Astrocyte (in vitro differentiated cells and primary cell): ENCODE results near the gene METRN. TPM values are rescaled to one million over a fixed set of nuclear protein-coding genes. Genes with fewer than 3 reads are reported as not detected.

Experiments used
- DNase-seq: peaks from one replicate; pipeline ENCODE4 v3.0.0-alpha.2; 2010; ENCODE audit warnings: low read depth
- FAIRE-seq: peaks from 2 replicates; lab custom pipeline; 2011; peaks lifted over from hg19 to GRCh38; lab: Jason Lieb, UNC
- H2AFZ ChIP-seq: 2 replicates; pipeline ENCODE4 v1.6.0; 2012; ENCODE audit warnings: low read depth, low read length, inconsistent platforms
- H3K27ac ChIP-seq: 2 replicates; pipeline ENCODE4 v1.5.1; 2011; ENCODE audit warnings: low read depth, low read length, inconsistent platforms
- H3K27me3 ChIP-seq: 2 replicates; pipeline ENCODE4 v1.6.0; 2011; ENCODE audit warnings: low read length, inconsistent platforms; ENCODE audit not compliant: insufficient read depth
- H3K36me3 ChIP-seq: 2 replicates; pipeline ENCODE4 v1.5.1; 2011; ENCODE audit warnings: low read length, inconsistent platforms; ENCODE audit not compliant: insufficient read depth
- H3K4me1 ChIP-seq: 2 replicates; pipeline ENCODE4 v1.5.1; 2011; ENCODE audit warnings: low read length, inconsistent platforms; ENCODE audit not compliant: insufficient read depth
- H3K4me2 ChIP-seq: 2 replicates; pipeline ENCODE4 v1.6.0; 2012; ENCODE audit warnings: low read length, inconsistent platforms
- H3K4me3 ChIP-seq: 2 replicates; pipeline ENCODE4 v1.5.1; 2011; ENCODE audit warnings: low read depth, mild to moderate bottlenecking, low read length, inconsistent platforms; ENCODE audit not compliant: insufficient read depth
- H3K79me2 ChIP-seq: 2 replicates; pipeline ENCODE4 v1.6.0; 2012; ENCODE audit warnings: mild to moderate bottlenecking, low read length, inconsistent platforms; ENCODE audit not compliant: insufficient read depth
- H3K9ac ChIP-seq: 2 replicates; pipeline ENCODE4 v1.6.0; 2012; ENCODE audit warnings: mild to moderate bottlenecking, low read length, inconsistent platforms
- H3K9me3 ChIP-seq: 2 replicates; pipeline ENCODE4 v1.5.1; 2012; ENCODE audit warnings: low read depth, mild to moderate bottlenecking, low read length, inconsistent platforms; ENCODE audit not compliant: insufficient read depth
- H4K20me1 ChIP-seq: 2 replicates; pipeline ENCODE4 v1.6.0; 2012; ENCODE audit warnings: low read length, inconsistent platforms; ENCODE audit not compliant: insufficient read depth
- H3K27ac Mint-ChIP-seq: one replicate; pipeline ENCODE4 v1.8.0; 2021; ENCODE audit warnings: mild to moderate bottlenecking, mixed read lengths; ENCODE audit not compliant: unreplicated experiment
- H3K27me3 Mint-ChIP-seq: one replicate; pipeline ENCODE4 v1.8.0; 2021; ENCODE audit warnings: low read depth, mixed read lengths; ENCODE audit not compliant: unreplicated experiment
- H3K36me3 Mint-ChIP-seq: one replicate; pipeline ENCODE4 v1.8.0; 2021; ENCODE audit warnings: low read depth, mixed read lengths; ENCODE audit not compliant: unreplicated experiment
- H3K4me1 Mint-ChIP-seq: one replicate; pipeline ENCODE4 v1.8.0; 2021; ENCODE audit warnings: low read depth, mixed read lengths; ENCODE audit not compliant: unreplicated experiment
- H3K4me3 Mint-ChIP-seq: one replicate; pipeline ENCODE4 v1.8.0; 2021; ENCODE audit warnings: mild to moderate bottlenecking, moderate library complexity, mixed read lengths; ENCODE audit not compliant: unreplicated experiment
- H3K9me3 Mint-ChIP-seq: one replicate; pipeline ENCODE4 v1.8.0; 2021; ENCODE audit warnings: mild to moderate bottlenecking, mixed read lengths; ENCODE audit not compliant: unreplicated experiment
- CTCF ChIP-seq: IDR thresholded peaks from 2 replicates; pipeline ENCODE4 v1.5.1; 2011; ENCODE audit warnings: low read depth, mild to moderate bottlenecking, inconsistent platforms, low read length, moderate library complexity; ENCODE audit not compliant: insufficient read depth
- EZH2 ChIP-seq: IDR thresholded peaks from 2 replicates; pipeline ENCODE4 v1.6.1; 2012; ENCODE audit warnings: mild to moderate bottlenecking, low read length, inconsistent platforms; ENCODE audit not compliant: insufficient read depth
- total RNA-seq: library from RNA; stranded (reverse); gene quantifications from 2 replicates; pipeline ENCODE4 v1.2.1, GENCODE V29; 2021

METRN gene
- total RNA-seq, 1 donor from 2014 or later, result 31.5 TPM

- Mint-ChIP-seq H3K9me3 (peaks cover 5% of the 10 kb centered on the region), H3K4me3 (no peak overlapping the region), H3K4me1 (no peaks in the 10 kb centered on the region), H3K27me3 (peaks cover 8% of the 10 kb centered on the region), H3K27ac (no peak overlapping the region), H3K36me3 (peaks cover 3% of the 10 kb centered on the region)
- Histone ChIP-seq H3K4me3 (no peak overlapping the region), H3K79me2 (no peaks in the 10 kb centered on the region), H3K9ac (no peak overlapping the region), H2AFZ (no peak overlapping the region), H3K27ac (no peak overlapping the region), H3K27me3 (no peaks in the 10 kb centered on the region), H3K36me3 (no peaks in the 10 kb centered on the region), H3K4me2 (peak overlapping the region; percentile 39), H3K9me3 (no peaks in the 10 kb centered on the region), H3K4me1 (peaks cover 7% of the 10 kb centered on the region), H4K20me1 (no peaks in the 10 kb centered on the region)
- TF ChIP-seq EZH2 (no peak), CTCF (no peak)
- DNase-seq, result no peak
- no peak for FAIRE-seq
Observed at GRCh38 chr16:760065-760464, 45.1 kb downstream of the METRN start.

GRCh38 chr16:760545-761343 is 45.8 kb downstream of the METRN start, which contains the start of gene MSLN:
Gene MSLN (plus strand): TSS chr16:760734. CDS start chr16:762681, 1,947 bp downstream.
- Mint-ChIP-seq H3K27me3 (peaks cover 8% of the 10 kb centered on the region), H3K36me3 (peaks cover 3% of the 10 kb centered on the region), H3K4me1 (no peaks in the 10 kb centered on the region), H3K9me3 (peaks cover 5% of the 10 kb centered on the region), H3K4me3 (no peak within 1 kb of the TSS), H3K27ac (no peak within 1 kb of the TSS)
- Histone ChIP-seq H3K27me3 (no peaks in the 10 kb centered on the region), H3K4me2 (peak within 1 kb of the TSS; percentile 39), H3K9me3 (no peaks in the 10 kb centered on the region), H3K4me1 (peaks cover 7% of the 10 kb centered on the region), H2AFZ (peak within 1 kb of the TSS; percentile 34), H4K20me1 (no peaks in the 10 kb centered on the region), H3K9ac (no peak within 1 kb of the TSS), H3K36me3 (no peaks in the 10 kb centered on the region), H3K27ac (no peak within 1 kb of the TSS), H3K4me3 (no peak within 1 kb of the TSS), H3K79me2 (no peaks in the 10 kb centered on the region)
- no peak for FAIRE-seq
- peak; percentile 21 for DNase-seq
- no peak for TF ChIP-seq EZH2
- TF ChIP-seq CTCF, result no peak
